B cell (primary cell): ENCODE results near the gene ALPL.

Experiments
- EZH2 ChIP-seq: IDR thresholded peaks from 2 replicates; pipeline ENCODE4 v1.6.1; 2012; ENCODE audit warnings: borderline replicate concordance, low read depth, mild to moderate bottlenecking, moderate library complexity, low read length; ENCODE audit not compliant: insufficient read depth, poor library complexity, severe bottlenecking
- TF ChIP-seq, protein P1 (sequence below): fragments of 200-600 bp; IDR thresholded peaks from one replicate; pipeline ENCODE4 v1.8.0; 2022; ENCODE audit warnings: antibody characterized with exemption, mild to moderate bottlenecking

DNA sequence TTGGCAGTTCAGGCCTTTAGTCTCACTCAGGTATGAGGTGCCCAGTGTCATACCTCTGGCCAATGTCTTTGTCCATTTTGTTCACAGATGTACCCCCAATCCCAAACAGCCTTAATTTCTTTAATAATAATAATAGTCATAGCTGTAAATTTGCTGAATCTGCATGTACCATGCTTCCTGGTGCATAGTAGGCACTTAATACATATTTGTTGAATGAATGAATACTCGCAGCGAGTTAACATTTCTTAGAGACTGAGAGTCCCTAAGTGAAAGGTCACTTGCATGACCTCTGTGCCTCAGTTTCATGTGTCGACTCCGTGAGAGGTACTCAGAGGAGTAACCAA is 12.5 kb downstream of the ALPL start:
- TF ChIP-seq, protein P1, sequence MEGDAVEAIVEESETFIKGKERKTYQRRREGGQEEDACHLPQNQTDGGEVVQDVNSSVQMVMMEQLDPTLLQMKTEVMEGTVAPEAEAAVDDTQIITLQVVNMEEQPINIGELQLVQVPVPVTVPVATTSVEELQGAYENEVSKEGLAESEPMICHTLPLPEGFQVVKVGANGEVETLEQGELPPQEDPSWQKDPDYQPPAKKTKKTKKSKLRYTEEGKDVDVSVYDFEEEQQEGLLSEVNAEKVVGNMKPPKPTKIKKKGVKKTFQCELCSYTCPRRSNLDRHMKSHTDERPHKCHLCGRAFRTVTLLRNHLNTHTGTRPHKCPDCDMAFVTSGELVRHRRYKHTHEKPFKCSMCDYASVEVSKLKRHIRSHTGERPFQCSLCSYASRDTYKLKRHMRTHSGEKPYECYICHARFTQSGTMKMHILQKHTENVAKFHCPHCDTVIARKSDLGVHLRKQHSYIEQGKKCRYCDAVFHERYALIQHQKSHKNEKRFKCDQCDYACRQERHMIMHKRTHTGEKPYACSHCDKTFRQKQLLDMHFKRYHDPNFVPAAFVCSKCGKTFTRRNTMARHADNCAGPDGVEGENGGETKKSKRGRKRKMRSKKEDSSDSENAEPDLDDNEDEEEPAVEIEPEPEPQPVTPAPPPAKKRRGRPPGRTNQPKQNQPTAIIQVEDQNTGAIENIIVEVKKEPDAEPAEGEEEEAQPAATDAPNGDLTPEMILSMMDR, result no peak
- no peak for TF ChIP-seq EZH2
